Astrocyte of the spinal cord (primary cell): ENCODE measurements around the gene MCTP1.

Source experiments
- DNase-seq: peaks from one replicate; pipeline ENCODE4 v3.0.0; 2011; ENCODE audit warnings: low read depth, low spot score
- H3K4me3 ChIP-seq: 2 replicates; pipeline ENCODE4 v1.5.1; 2011; ENCODE audit warnings: low read depth, mild to moderate bottlenecking, low read length, moderate library complexity
- CTCF ChIP-seq: IDR thresholded peaks from 2 replicates; pipeline ENCODE4 v1.5.1; 2012; ENCODE audit warnings: low read depth, mild to moderate bottlenecking, low read length, inconsistent platforms
- in situ Hi-C: cut with HindIII; loops from 2 replicates; pipeline ENCODE4 v1.10.0; 2017; ENCODE audit warnings: low sequenced_read_pairs

Gene MCTP1

GRCh38 chr5:94672746-94673145, 612.1 kb downstream of the MCTP1 start:
- no peak for TF ChIP-seq CTCF
- in situ Hi-C loops = no loop called here
- DNase-seq = no peak
- no peak overlapping the region for H3K4me3 ChIP-seq

GRCh38 chr5:94670726-94671125, 614.2 kb downstream of the MCTP1 start:
- no peak overlapping the region for H3K4me3 ChIP-seq
- in situ Hi-C loops = no loop called here
- DNase-seq = no peak
- no peak for TF ChIP-seq CTCF

- TF ChIP-seq CTCF = no peak
- H3K4me3 ChIP-seq = no peak overlapping the region
- in situ Hi-C loops = no loop called here
- no peak for DNase-seq
These were observed 617.0 kb downstream of the MCTP1 start for GRCh38 chr5:94667937-94668336.

- in situ Hi-C loops = no loop called here
- DNase-seq = no peak
- no peak overlapping the region for H3K4me3 ChIP-seq
- TF ChIP-seq CTCF = no peak
These were observed 623.8 kb downstream of the MCTP1 start for GRCh38 chr5:94661086-94661485.

GRCh38 chr5:94660506-94660905, 624.4 kb downstream of the MCTP1 start:
- DNase-seq = no peak
- no peak overlapping the region for H3K4me3 ChIP-seq
- in situ Hi-C loops = no loop called here
- no peak for TF ChIP-seq CTCF

GRCh38 chr5:94658272-94658671, 626.6 kb downstream of the MCTP1 start:
- DNase-seq = no peak
- in situ Hi-C loops = no loop called here
- no peak for TF ChIP-seq CTCF
- H3K4me3 ChIP-seq = no peak overlapping the region
